Measurements from ENCODE around the gene CDH5.

CDH5 gene

DNA sequence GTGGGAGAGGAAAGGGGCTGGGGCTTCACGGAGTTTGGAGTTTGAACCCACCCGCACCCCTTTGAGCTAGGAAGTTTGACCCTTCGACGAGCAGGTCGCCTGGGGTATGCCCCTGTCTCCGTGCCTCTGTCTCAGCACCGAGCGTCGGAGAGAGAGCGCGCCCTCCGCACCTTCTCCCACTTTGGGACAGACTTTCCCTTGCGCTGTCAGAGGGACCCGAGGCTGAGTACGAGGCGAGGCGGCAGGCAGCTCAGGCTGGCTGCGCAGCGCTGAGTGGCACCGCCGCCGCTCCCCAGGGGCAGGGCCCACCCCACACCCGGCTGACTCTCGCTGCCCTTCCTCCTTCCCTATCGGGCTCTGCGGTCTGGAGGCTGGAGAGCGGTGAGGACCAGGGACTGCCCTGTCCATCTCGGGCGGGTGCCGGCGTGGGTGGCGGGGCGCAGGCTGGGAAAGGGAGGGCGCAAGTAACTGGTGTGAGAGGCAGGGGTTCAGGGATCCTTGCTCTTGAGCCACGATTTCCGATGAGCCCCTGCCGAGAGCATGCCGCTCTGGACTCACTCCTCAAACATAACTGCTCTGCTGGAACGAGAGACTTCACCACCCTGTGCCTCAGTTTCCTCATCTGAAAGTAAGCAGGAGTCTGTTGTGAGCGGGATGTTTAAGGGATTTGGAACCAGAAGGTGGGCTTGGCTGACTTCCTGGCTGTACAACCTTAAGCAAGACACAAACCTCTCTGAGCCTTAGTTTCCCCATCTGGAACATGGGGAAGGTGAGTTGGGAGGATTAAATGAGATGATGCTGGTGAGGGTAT, 61.6 kb downstream of the CDH5 start:
- H3K27me3 ChIP-seq (ENCODE audit: insufficient read depth, low read length) = peaks cover 14% of the 10 kb centered on the region; the same call in 1 of the 2 replicates

DNA sequence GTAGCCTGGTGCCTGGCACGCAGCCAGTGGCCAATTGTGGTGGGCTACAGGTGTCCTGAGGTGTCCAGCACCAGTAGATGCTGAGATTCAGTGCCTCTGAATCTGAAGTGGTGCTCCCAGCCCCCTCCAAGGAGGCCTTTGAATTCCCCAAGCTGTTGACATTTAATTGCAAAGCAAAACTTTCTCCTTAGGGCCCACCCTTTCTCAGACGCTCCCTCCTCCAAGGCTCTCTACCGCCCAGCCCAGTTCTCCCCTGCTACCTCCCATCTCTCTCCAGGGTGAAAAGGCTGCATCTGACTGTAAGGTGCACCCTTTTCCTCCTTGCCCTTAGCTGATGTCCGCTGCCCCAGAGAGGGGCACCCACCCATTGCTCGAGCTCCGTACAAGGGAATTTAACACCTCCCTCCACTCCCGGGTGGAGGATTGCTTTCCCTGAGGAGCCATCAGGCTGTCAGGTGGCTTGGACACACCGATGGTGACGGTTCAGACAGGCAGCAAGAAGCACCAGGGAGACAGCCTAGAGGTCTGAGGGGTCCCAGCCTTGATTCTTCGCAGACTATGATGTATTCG, 62.3 kb downstream of the CDH5 start:
- Histone ChIP-seq H2AFZ (ENCODE audit: low read length) (no peak overlapping the region), H3K27me3 (ENCODE audit: insufficient read depth, low read length) (peaks cover 11% of the 10 kb centered on the region; the same call in 1 of the 2 replicates)
- TF ChIP-seq, protein P1, sequence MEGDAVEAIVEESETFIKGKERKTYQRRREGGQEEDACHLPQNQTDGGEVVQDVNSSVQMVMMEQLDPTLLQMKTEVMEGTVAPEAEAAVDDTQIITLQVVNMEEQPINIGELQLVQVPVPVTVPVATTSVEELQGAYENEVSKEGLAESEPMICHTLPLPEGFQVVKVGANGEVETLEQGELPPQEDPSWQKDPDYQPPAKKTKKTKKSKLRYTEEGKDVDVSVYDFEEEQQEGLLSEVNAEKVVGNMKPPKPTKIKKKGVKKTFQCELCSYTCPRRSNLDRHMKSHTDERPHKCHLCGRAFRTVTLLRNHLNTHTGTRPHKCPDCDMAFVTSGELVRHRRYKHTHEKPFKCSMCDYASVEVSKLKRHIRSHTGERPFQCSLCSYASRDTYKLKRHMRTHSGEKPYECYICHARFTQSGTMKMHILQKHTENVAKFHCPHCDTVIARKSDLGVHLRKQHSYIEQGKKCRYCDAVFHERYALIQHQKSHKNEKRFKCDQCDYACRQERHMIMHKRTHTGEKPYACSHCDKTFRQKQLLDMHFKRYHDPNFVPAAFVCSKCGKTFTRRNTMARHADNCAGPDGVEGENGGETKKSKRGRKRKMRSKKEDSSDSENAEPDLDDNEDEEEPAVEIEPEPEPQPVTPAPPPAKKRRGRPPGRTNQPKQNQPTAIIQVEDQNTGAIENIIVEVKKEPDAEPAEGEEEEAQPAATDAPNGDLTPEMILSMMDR (IDR thresholded peaks at IDR 0.05; ENCODE audit: low read length) = no peak
- TF ChIP-seq EZH2 (IDR thresholded peaks at IDR 0.05; ENCODE audit: borderline replicate concordance, low read length) = no peak

More for the DNA sequence above, 61.6 kb downstream of the CDH5 start:
- no peak overlapping the region for H3K4me2 ChIP-seq (ENCODE audit: low read length)
- H3K36me3 ChIP-seq (ENCODE audit: insufficient read depth, low read length) = no peaks in the 10 kb centered on the region
- H3K9me2 ChIP-seq (ENCODE audit: low read depth, low read length) = no peaks in the 10 kb centered on the region
- no peaks in the 10 kb centered on the region for H4K20me1 ChIP-seq (ENCODE audit: insufficient read depth, low read length)
- H3K79me2 ChIP-seq (ENCODE audit: insufficient read depth, low read length) = no peaks in the 10 kb centered on the region
- H3K9me3 ChIP-seq (ENCODE audit: low read length) = no peaks in the 10 kb centered on the region
- no peak overlapping the region for H2AFZ ChIP-seq (ENCODE audit: low read length)
- no peak overlapping the region for H3K4me3 ChIP-seq (ENCODE audit: low read depth, low read length, poor library complexity, severe bottlenecking)
- no peaks in the 10 kb centered on the region for H3F3A ChIP-seq (ENCODE audit: insufficient read depth, low read length)
- H3K9ac ChIP-seq (ENCODE audit: low read length) = no peak overlapping the region
- H3K27ac ChIP-seq (ENCODE audit: low read depth, low read length, poor library complexity, severe bottlenecking) = no peak overlapping the region
- no peak for TF ChIP-seq EZH2 (IDR thresholded peaks at IDR 0.05; ENCODE audit: borderline replicate concordance, low read length)
- TF ChIP-seq, protein P1 (IDR thresholded peaks at IDR 0.05; ENCODE audit: low read length) = no peak
- no peaks in the 10 kb centered on the region for H3K4me1 ChIP-seq (ENCODE audit: insufficient read depth, low read length, severe bottlenecking)

DNA sequence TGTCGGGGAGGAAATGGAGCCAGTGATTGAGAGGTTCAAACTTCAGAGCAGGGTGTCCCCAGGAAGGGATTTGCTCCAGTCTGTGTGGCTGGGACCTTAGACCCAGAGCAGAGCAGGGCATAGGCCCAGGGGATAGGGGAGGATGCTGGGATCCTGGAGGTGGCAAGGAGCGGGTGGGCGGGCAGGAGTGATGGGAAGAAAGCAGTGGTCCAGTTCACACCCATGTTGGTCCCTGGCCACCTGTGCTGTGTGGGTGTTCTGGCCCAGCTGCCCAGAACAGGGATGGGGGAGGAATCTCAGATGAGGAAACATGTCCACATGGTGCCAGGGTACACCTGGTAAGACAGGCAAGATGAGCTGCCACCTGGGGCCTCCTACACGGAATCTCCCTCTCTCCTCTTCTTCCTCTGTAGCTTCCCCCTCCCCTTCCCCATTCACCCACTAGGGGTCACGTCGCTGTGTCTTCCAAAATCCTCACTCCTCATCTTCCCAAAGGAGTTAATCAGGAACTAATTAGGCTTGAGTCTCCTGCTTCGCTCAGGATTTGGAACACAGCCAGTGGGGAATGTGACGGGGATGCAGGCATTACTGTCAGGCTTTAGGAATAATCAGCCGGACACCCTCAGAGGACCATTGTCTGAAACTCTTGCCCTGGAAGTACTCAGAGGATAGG, 62.9 kb downstream of the CDH5 start:
- Histone ChIP-seq H4K20me1 (ENCODE audit: insufficient read depth, low read length) (no peaks in the 10 kb centered on the region), H3K9me3 (ENCODE audit: low read length) (no peaks in the 10 kb centered on the region), H3K9me2 (ENCODE audit: low read depth, low read length) (no peaks in the 10 kb centered on the region), H3K36me3 (ENCODE audit: insufficient read depth, low read length) (no peaks in the 10 kb centered on the region), H3K9ac (ENCODE audit: low read length) (no peak overlapping the region), H3K79me2 (ENCODE audit: insufficient read depth, low read length) (no peaks in the 10 kb centered on the region), H3K4me3 (ENCODE audit: low read depth, low read length, poor library complexity, severe bottlenecking) (no peak overlapping the region), H3K4me2 (ENCODE audit: low read length) (no peak overlapping the region), H3K27me3 (ENCODE audit: insufficient read depth, low read length) (peaks cover 11% of the 10 kb centered on the region; the same call in 1 of the 2 replicates), H3K27ac (ENCODE audit: low read depth, low read length, poor library complexity, severe bottlenecking) (no peak overlapping the region), H3F3A (ENCODE audit: insufficient read depth, low read length) (no peaks in the 10 kb centered on the region), H3K4me1 (ENCODE audit: insufficient read depth, low read length, severe bottlenecking) (no peaks in the 10 kb centered on the region), H2AFZ (ENCODE audit: low read length) (no peak overlapping the region)
- TF ChIP-seq, protein P1 (IDR thresholded peaks at IDR 0.05; ENCODE audit: low read length) = no peak
- no peak for TF ChIP-seq EZH2 (IDR thresholded peaks at IDR 0.05; ENCODE audit: borderline replicate concordance, low read length)

More for the DNA sequence above, 62.3 kb downstream of the CDH5 start:
- Histone ChIP-seq H3K9me2 (ENCODE audit: low read depth, low read length) (no peaks in the 10 kb centered on the region), H3K4me2 (ENCODE audit: low read length) (no peak overlapping the region), H3K4me3 (ENCODE audit: low read depth, low read length, poor library complexity, severe bottlenecking) (no peak overlapping the region), H3K27ac (ENCODE audit: low read depth, low read length, poor library complexity, severe bottlenecking) (no peak overlapping the region), H3K9ac (ENCODE audit: low read length) (no peak overlapping the region), H4K20me1 (ENCODE audit: insufficient read depth, low read length) (no peaks in the 10 kb centered on the region), H3K79me2 (ENCODE audit: insufficient read depth, low read length) (no peaks in the 10 kb centered on the region), H3K36me3 (ENCODE audit: insufficient read depth, low read length) (no peaks in the 10 kb centered on the region), H3F3A (ENCODE audit: insufficient read depth, low read length) (no peaks in the 10 kb centered on the region), H3K4me1 (ENCODE audit: insufficient read depth, low read length, severe bottlenecking) (no peaks in the 10 kb centered on the region), H3K9me3 (ENCODE audit: low read length) (no peaks in the 10 kb centered on the region)

Data from OCI-LY1 (cell line).